Peyer's patch (tissue), 4 donors: ENCODE results near the gene APOM.

Source experiments
- POLR2A ChIP-seq, 2 donors: fragments of 450-650 bp; IDR thresholded peaks; one replicate each; pipeline ENCODE4 v1.5.1; 2017; ENCODE audit warnings: antibody characterized with exemption in 2 of 2, mild to moderate bottlenecking in 2 of 2, moderate library complexity in 2 of 2
- TF ChIP-seq, protein P1 (sequence below), 6 experiments: fragments of 450-650 bp in 4 of 6; fragments of 200-600 bp in 2 of 6; sonication (generic) in 1 of 6; IDR thresholded peaks; one replicate each; pipeline ENCODE4 v1.5.1; 2017 to 2019; ENCODE audit warnings: antibody characterized with exemption in 6 of 6, mild to moderate bottlenecking in 3 of 6, moderate library complexity in 1 of 6

DNA sequence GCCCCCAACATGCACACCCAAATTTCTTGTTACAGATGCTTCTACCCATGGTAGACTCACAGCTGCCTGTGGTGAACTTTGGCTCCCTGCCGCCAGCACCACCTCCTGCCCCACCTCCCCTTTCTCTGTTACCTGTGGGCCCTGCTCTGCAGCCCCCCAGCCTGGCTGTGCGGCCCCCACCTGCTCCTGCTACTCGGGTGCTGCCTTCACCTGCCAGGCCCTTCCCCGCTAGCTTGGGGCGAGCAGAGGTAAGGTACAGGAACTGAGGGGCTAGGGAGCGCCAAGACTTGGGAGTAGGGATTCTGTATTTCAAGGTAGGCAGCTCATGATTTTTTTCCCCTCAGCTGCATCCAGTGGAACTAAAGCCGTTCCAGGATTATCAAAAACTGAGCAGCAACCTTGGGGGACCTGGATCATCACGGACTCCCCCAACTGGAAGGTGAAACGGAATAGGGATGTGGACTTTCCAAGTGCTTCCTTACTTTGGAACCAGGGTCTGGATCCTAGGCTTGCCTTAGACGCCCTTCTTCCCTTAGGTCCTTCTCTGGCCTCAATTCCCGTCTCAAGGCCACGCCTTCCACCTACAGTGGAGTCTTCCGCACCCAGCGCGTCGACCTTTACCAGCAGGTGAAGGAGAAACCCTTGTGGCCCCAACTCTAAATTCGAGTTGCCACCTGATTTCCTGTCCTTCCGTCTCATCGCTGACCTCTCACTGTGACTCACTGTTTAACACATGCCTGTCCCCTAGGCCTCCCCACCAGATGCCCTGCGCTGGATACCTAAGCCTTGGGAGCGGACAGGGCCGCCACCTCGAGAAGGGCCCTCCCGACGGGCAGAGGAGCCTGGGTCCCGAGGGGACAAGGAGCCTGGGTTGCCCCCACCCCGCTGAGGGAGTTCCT is 18.7 kb upstream of the APOM start:
- TF ChIP-seq, protein P1, sequence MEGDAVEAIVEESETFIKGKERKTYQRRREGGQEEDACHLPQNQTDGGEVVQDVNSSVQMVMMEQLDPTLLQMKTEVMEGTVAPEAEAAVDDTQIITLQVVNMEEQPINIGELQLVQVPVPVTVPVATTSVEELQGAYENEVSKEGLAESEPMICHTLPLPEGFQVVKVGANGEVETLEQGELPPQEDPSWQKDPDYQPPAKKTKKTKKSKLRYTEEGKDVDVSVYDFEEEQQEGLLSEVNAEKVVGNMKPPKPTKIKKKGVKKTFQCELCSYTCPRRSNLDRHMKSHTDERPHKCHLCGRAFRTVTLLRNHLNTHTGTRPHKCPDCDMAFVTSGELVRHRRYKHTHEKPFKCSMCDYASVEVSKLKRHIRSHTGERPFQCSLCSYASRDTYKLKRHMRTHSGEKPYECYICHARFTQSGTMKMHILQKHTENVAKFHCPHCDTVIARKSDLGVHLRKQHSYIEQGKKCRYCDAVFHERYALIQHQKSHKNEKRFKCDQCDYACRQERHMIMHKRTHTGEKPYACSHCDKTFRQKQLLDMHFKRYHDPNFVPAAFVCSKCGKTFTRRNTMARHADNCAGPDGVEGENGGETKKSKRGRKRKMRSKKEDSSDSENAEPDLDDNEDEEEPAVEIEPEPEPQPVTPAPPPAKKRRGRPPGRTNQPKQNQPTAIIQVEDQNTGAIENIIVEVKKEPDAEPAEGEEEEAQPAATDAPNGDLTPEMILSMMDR (IDR thresholded peaks at IDR 0.05) = no peak
- no peak for TF ChIP-seq POLR2A (IDR thresholded peaks at IDR 0.05)
